Activated CD4-positive, alpha-beta memory T cell treated with anti-CD3 and anti-CD28 coated beads, Interleukin-2, amount 10 ng/mL, durations not matched to agents 7 days and 5 days (primary cell): ENCODE measurements around the gene NMT1. TPM values are rescaled to one million over a fixed set of nuclear protein-coding genes. Genes with fewer than 3 reads are reported as not detected.
"Not testable (repeated sequence)": the region's sequence is repeated elsewhere in the genome, so short reads cannot be mapped to it uniquely, and the experiment has no call there.

Experiments used
- CTCF ChIA-PET: fragments of 350-600 bp; sonication (Branson Sonifier 250); formaldehyde crosslinking; loops from one replicate; lab custom pipeline; 2021; ENCODE audit warnings: antibody characterized with exemption, inconsistent platforms; lab: Charles Lee
- POLR2A ChIA-PET: fragments of 350-600 bp; sonication (Branson Sonifier 250); formaldehyde crosslinking; loops from one replicate; lab custom pipeline; 2021; ENCODE audit warnings: antibody characterized with exemption; lab: Charles Lee
- DNase-seq: peaks from one replicate; pipeline ENCODE4 v3.0.0-alpha.2; 2020
- H3K27ac Mint-ChIP-seq: one replicate; pipeline ENCODE4 v1.8.0; 2021; ENCODE audit warnings: mild to moderate bottlenecking, mixed read lengths
- H3K27me3 Mint-ChIP-seq: one replicate; pipeline ENCODE4 v1.8.0; 2021; ENCODE audit warnings: mixed read lengths
- H3K36me3 Mint-ChIP-seq: one replicate; pipeline ENCODE4 v1.8.0; 2021; ENCODE audit warnings: low read depth, mixed read lengths
- H3K4me1 Mint-ChIP-seq: one replicate; pipeline ENCODE4 v1.8.0; 2021; ENCODE audit warnings: mixed read lengths
- H3K4me3 Mint-ChIP-seq: one replicate; pipeline ENCODE4 v1.8.0; 2021; ENCODE audit warnings: mild to moderate bottlenecking, mixed read lengths
- H3K9me3 Mint-ChIP-seq: one replicate; pipeline ENCODE4 v1.8.0; 2021; ENCODE audit warnings: mixed read lengths
- total RNA-seq, 2 experiments: library from RNA; stranded (reverse); gene quantifications; one replicate each; pipeline ENCODE4 v1.2.3, GENCODE V29; 2021

The NMT1 gene
- total RNA-seq, 2 experiments from 2014 or later: 114 TPM

- no peaks in the 10 kb centered on the region for H3K27me3 Mint-ChIP-seq
- no peak for DNase-seq
- H3K4me1 Mint-ChIP-seq: peaks cover 17% of the 10 kb centered on the region
- ChIA-PET CTCF (interaction anchor here (1.3 to 1.4 kb wide), 2 partner anchors 21 to 93 kb away, joined by 3 to 5 read pairs; partner anchors contain the start of gene ACBD4), POLR2A (no interaction called here)
- H3K9me3 Mint-ChIP-seq: no peaks in the 10 kb centered on the region
- H3K4me3 Mint-ChIP-seq: no peak overlapping the region
- H3K36me3 Mint-ChIP-seq: peaks cover 9% of the 10 kb centered on the region
- H3K27ac Mint-ChIP-seq: no peak overlapping the region
Observed at GRCh38 chr17:45042346-45043120, 18.6 kb upstream of the NMT1 start.

GRCh38 chr17:45043813-45044540 lies 17.1 kb upstream of the NMT1 start:
- peaks cover 11% of the 10 kb centered on the region for H3K36me3 Mint-ChIP-seq
- H3K27ac Mint-ChIP-seq: no peak overlapping the region
- H3K27me3 Mint-ChIP-seq: no peaks in the 10 kb centered on the region
- no peak for DNase-seq
- POLR2A ChIA-PET: no interaction called here
- CTCF ChIA-PET: interaction anchor here (1.3 to 1.4 kb wide), 2 partner anchors 22 to 92 kb away, joined by 3 to 5 read pairs; partner anchors contain the start of gene ACBD4
- no peak overlapping the region for H3K4me3 Mint-ChIP-seq
- no peaks in the 10 kb centered on the region for H3K9me3 Mint-ChIP-seq
- peaks cover 22% of the 10 kb centered on the region for H3K4me1 Mint-ChIP-seq

GRCh38 chr17:45046537-45047125 lies 14.5 kb upstream of the NMT1 start:
- peaks cover 36% of the 10 kb centered on the region for H3K4me1 Mint-ChIP-seq
- ChIA-PET POLR2A (interaction anchor here (6.0 kb wide), 1 partner anchor 16 kb away, joined by 159 read pairs; the partner anchor contains the start of gene NMT1), CTCF (interaction anchor here (0.7 to 1.6 kb wide), 3 partner anchors 25 to 128 kb away, joined by 3 to 5 read pairs (median 4); no protein-coding TSS in a partner anchor)
- DNase-seq: no peak
- H3K4me3 Mint-ChIP-seq: no peak overlapping the region
- peaks cover 18% of the 10 kb centered on the region for H3K36me3 Mint-ChIP-seq
- H3K27ac Mint-ChIP-seq: no peak overlapping the region
- H3K27me3 Mint-ChIP-seq: no peaks in the 10 kb centered on the region
- no peaks in the 10 kb centered on the region for H3K9me3 Mint-ChIP-seq

- Mint-ChIP-seq H3K4me1 (peaks cover 42% of the 10 kb centered on the region), H3K27ac (peak overlapping the region; percentile 63), H3K27me3 (no peaks in the 10 kb centered on the region), H3K9me3 (no peaks in the 10 kb centered on the region), H3K4me3 (peak overlapping the region; percentile 96), H3K36me3 (peaks cover 18% of the 10 kb centered on the region)
- DNase-seq: no peak
- ChIA-PET CTCF (interaction anchor here (0.6 to 3.8 kb wide), 15 partner anchors 12 to 383 kb away, joined by 3 to 21 read pairs (median 4); partner anchors contain the start of genes ACBD4 and NMT1), POLR2A (interaction anchor here (0.7 to 6.0 kb wide), 5 partner anchors 10 to 30 kb away, joined by 3 to 159 read pairs (median 5); partner anchors contain the start of gene NMT1)
Observed at GRCh38 chr17:45048795-45049563, 12.1 kb upstream of the NMT1 start.

GRCh38 chr17:45050481-45051059 lies 10.5 kb upstream of the NMT1 start:
- peaks cover 48% of the 10 kb centered on the region for H3K4me1 Mint-ChIP-seq
- peaks cover 25% of the 10 kb centered on the region for H3K36me3 Mint-ChIP-seq
- POLR2A ChIA-PET: interaction anchor here (0.7 to 6.0 kb wide), 15 partner anchors 12 to 266 kb away, joined by 3 to 159 read pairs (median 4); partner anchors contain the start of genes HEXIM1, HEXIM2, KIF18B and MAP3K14
- H3K27ac Mint-ChIP-seq: peak overlapping the region; percentile 97
- DNase-seq: peak; percentile 45
- H3K9me3 Mint-ChIP-seq: no peaks in the 10 kb centered on the region
- H3K4me3 Mint-ChIP-seq: peak overlapping the region; percentile 96
- no peaks in the 10 kb centered on the region for H3K27me3 Mint-ChIP-seq
- CTCF ChIA-PET: interaction anchor here (0.6 to 3.8 kb wide), 9 partner anchors 11 to 548 kb away, joined by 3 to 21 read pairs (median 5); partner anchors contain the start of genes ACBD4, HEXIM1 and NMT1

- POLR2A ChIA-PET: interaction anchor here (0.7 to 6.0 kb wide), 14 partner anchors 12 to 170 kb away, joined by 3 to 159 read pairs (median 4); partner anchors contain the start of genes FMNL1, HEXIM1, HEXIM2 and KIF18B
- Mint-ChIP-seq H3K4me1 (peaks cover 49% of the 10 kb centered on the region), H3K36me3 (peaks cover 24% of the 10 kb centered on the region), H3K4me3 (peak within 1 kb of the TSS; percentile 96), H3K9me3 (no peaks in the 10 kb centered on the region), H3K27ac (peak within 1 kb of the TSS; percentile 98), H3K27me3 (no peaks in the 10 kb centered on the region)
- CTCF ChIA-PET: interaction anchor here (0.6 to 3.8 kb wide), 9 partner anchors 10 to 335 kb away, joined by 3 to 21 read pairs (median 4); partner anchors contain the start of genes ACBD4, HEXIM1 and NMT1
- DNase-seq: peak; percentile 95
Observed at GRCh38 chr17:45051060-45051719, 9.9 kb upstream of the NMT1 start, which contains the start of gene DCAKD. TSS of gene DCAKD (minus strand) at chr17:45051632. CDS start at chr17:45034885, 16,747 bp downstream.

- H3K27ac Mint-ChIP-seq: peak overlapping the region; percentile 98
Observed at GRCh38 chr17:45051720-45052051, 9.4 kb upstream of the NMT1 start.

GRCh38 chr17:45052052-45052772 lies 8.9 kb upstream of the NMT1 start:
- no peaks in the 10 kb centered on the region for H3K27me3 Mint-ChIP-seq
- POLR2A ChIA-PET: interaction anchor here (0.7 to 6.0 kb wide), 5 partner anchors 11 to 169 kb away, joined by 3 to 159 read pairs (median 10); partner anchors contain the start of genes FMNL1, HEXIM1, HEXIM2 and NMT1
- peaks cover 21% of the 10 kb centered on the region for H3K36me3 Mint-ChIP-seq
- peak overlapping the region; percentile 83 for H3K4me3 Mint-ChIP-seq
- peaks cover 43% of the 10 kb centered on the region for H3K4me1 Mint-ChIP-seq
- no peaks in the 10 kb centered on the region for H3K9me3 Mint-ChIP-seq
- peak; percentile 79 for DNase-seq
- CTCF ChIA-PET: interaction anchor here (1.1 to 3.8 kb wide), 2 partner anchors 9 to 83 kb away, joined by 3 to 21 read pairs; partner anchors contain the start of genes ACBD4 and NMT1
- H3K27ac Mint-ChIP-seq: peak overlapping the region; percentile 98

More at GRCh38 chr17:45051720-45052051, 9.4 kb upstream of the NMT1 start:
- H3K4me1 Mint-ChIP-seq: peaks cover 47% of the 10 kb centered on the region
- CTCF ChIA-PET: interaction anchor here (1.1 to 3.8 kb wide), 3 partner anchors 9 to 97 kb away, joined by 3 to 21 read pairs (median 4); partner anchors contain the start of genes ACBD4, HEXIM1 and NMT1
- not testable (repeated sequence) for DNase-seq, H3K9me3 Mint-ChIP-seq, H3K27me3 Mint-ChIP-seq
- H3K36me3 Mint-ChIP-seq: peaks cover 22% of the 10 kb centered on the region
- H3K4me3 Mint-ChIP-seq: peak overlapping the region; percentile 83
- POLR2A ChIA-PET: interaction anchor here (0.7 to 6.0 kb wide), 8 partner anchors 11 to 170 kb away, joined by 3 to 159 read pairs (median 6); partner anchors contain the start of genes FMNL1, HEXIM1, HEXIM2 and KIF18B

GRCh38 chr17:45060382-45060796 lies 728 bp upstream of the NMT1 start:
- CTCF ChIA-PET: interaction anchor here (1.2 to 3.8 kb wide), 5 partner anchors 8 to 282 kb away, joined by 3 to 23 read pairs (median 5); partner anchors contain the start of gene ACBD4

More at GRCh38 chr17:45060382-45060796, 728 bp upstream of the NMT1 start:
- no peaks in the 10 kb centered on the region for H3K27me3 Mint-ChIP-seq
- POLR2A ChIA-PET: interaction anchor here (0.6 to 6.6 kb wide), 23 partner anchors 11 to 874 kb away, joined by 3 to 159 read pairs (median 4); partner anchors contain the start of genes ACBD4, C1QL1, CCDC43 and DCAKD
- peak overlapping the region; percentile 89 for H3K4me3 Mint-ChIP-seq
- no peak for DNase-seq
- peaks cover 22% of the 10 kb centered on the region for H3K36me3 Mint-ChIP-seq
- no peaks in the 10 kb centered on the region for H3K9me3 Mint-ChIP-seq
- H3K27ac Mint-ChIP-seq: peak overlapping the region; percentile 96
- H3K4me1 Mint-ChIP-seq: peaks cover 45% of the 10 kb centered on the region
